IMR-90 (cell line): ENCODE measurements around the gene CERS6. TPM values are rescaled to one million over a fixed set of nuclear protein-coding genes. Genes with fewer than 3 reads are reported as not detected.

Experiments
- ATAC-seq: fragments of 200-7000 bp; cut with Tn5 transposase; 2 replicates; pipeline ENCODE4 v1.9.1; 2020; ENCODE audit warnings: low read depth, mild to moderate bottlenecking, moderate library complexity
- BruUV-seq: library from RNA; stranded (reverse); fragments of 400-500 nt; replicated peaks from 2 replicates; lab custom pipeline; 2021; lab: Mats Ljungman, UMichigan
- CTCF ChIA-PET: fragments of 300-600 bp; formaldehyde crosslinking; extraction: SDS; loops from one replicate; lab custom pipeline; 2021; ENCODE audit warnings: antibody characterized with exemption; lab: Yijun Ruan, JAX
- POLR2A ChIA-PET: fragments of 300-600 bp; sonication (Branson Sonifier 250); formaldehyde crosslinking; loops from one replicate; lab custom pipeline; 2022; ENCODE audit warnings: antibody characterized with exemption; ENCODE audit not compliant: unreplicated experiment; lab: Charles Lee
- DNase-seq: peaks from one replicate; pipeline ENCODE4 v3.0.0; 2013
- H2AFZ ChIP-seq: replicated peaks from 2 replicates; pipeline ENCODE3; 2013; ENCODE audit warnings: low read length, mild to moderate bottlenecking; ENCODE audit not compliant: poor library complexity
- H2AK5ac ChIP-seq: 2 replicates; pipeline ENCODE4 v1.6.1; 2013; ENCODE audit warnings: low read depth, low read length, inconsistent platforms
- H2AK9ac ChIP-seq: replicated peaks from 2 replicates; pipeline ENCODE3; 2013; ENCODE audit warnings: mild to moderate bottlenecking, low read depth, low read length, moderate library complexity; ENCODE audit not compliant: poor library complexity
- H2BK120ac ChIP-seq: 2 replicates; pipeline ENCODE4 v1.6.1; 2013; ENCODE audit warnings: low read depth, low read length, inconsistent platforms
- H2BK15ac ChIP-seq: 3 replicates; pipeline ENCODE4 v1.6.1; 2013; ENCODE audit warnings: low read depth, low read length, inconsistent platforms
- H2BK20ac ChIP-seq: 2 replicates; pipeline ENCODE4 v1.6.1; 2013; ENCODE audit warnings: low read depth, mild to moderate bottlenecking, inconsistent platforms, low read length, moderate library complexity
- H2BK5ac ChIP-seq: 2 replicates; pipeline ENCODE4 v1.6.1; 2013; ENCODE audit warnings: mild to moderate bottlenecking, low read depth, low read length, inconsistent platforms; ENCODE audit not compliant: poor library complexity, severe bottlenecking
- H3K14ac ChIP-seq: replicated peaks from 2 replicates; pipeline ENCODE4 v1.6.1; 2013; ENCODE audit warnings: low read depth, low read length, inconsistent platforms
- H3K18ac ChIP-seq: 2 replicates; pipeline ENCODE4 v1.6.1; 2013; ENCODE audit warnings: low read depth, low read length, control low read depth
- H3K23ac ChIP-seq: 2 replicates; pipeline ENCODE4 v1.6.1; 2013; ENCODE audit warnings: low read depth, low read length, inconsistent platforms
- H3K27ac ChIP-seq: 2 replicates; pipeline ENCODE4 v1.5.1; 2013; ENCODE audit warnings: mild to moderate bottlenecking, control low read depth, low read length; ENCODE audit not compliant: insufficient read depth
- H3K27me3 ChIP-seq: 2 replicates; pipeline ENCODE4 v1.6.1; 2013; ENCODE audit warnings: low read length; ENCODE audit not compliant: control insufficient read depth, insufficient read depth
- H3K36me3 ChIP-seq: 2 replicates; pipeline ENCODE4 v1.6.1; 2013; ENCODE audit warnings: low read length, mixed read lengths; ENCODE audit not compliant: control insufficient read depth, insufficient read depth
- H3K4ac ChIP-seq: 2 replicates; pipeline ENCODE4 v1.6.1; 2013; ENCODE audit warnings: low read depth, low read length, inconsistent platforms
- H3K4me1 ChIP-seq: 2 replicates; pipeline ENCODE4 v1.6.1; 2013; ENCODE audit warnings: low read length, mixed read lengths; ENCODE audit not compliant: control insufficient read depth, insufficient read depth
- H3K4me2 ChIP-seq: 2 replicates; pipeline ENCODE4 v1.6.1; 2013; ENCODE audit warnings: low read depth, mild to moderate bottlenecking, control low read depth, low read length, moderate library complexity
- H3K4me3 ChIP-seq: 2 replicates; pipeline ENCODE4 v1.5.1; 2013; ENCODE audit warnings: low read depth, mild to moderate bottlenecking, control low read depth, low read length, moderate library complexity; ENCODE audit not compliant: insufficient read depth
- H3K56ac ChIP-seq: 2 replicates; pipeline ENCODE4 v1.6.1; 2013; ENCODE audit warnings: low read length, inconsistent platforms; ENCODE audit not compliant: insufficient read depth; ENCODE audit errors: extremely low read depth
- H3K79me1 ChIP-seq, 2 experiments: 2 replicates each; pipeline ENCODE4 v1.6.1; 2013; ENCODE audit warnings: low read length in 2 of 2, inconsistent platforms in 1 of 2, low read depth in 1 of 2
- H3K9ac ChIP-seq: 2 replicates; pipeline ENCODE4 v1.6.1; 2013; ENCODE audit warnings: low read depth, low read length, control low read depth
- H3K9me1 ChIP-seq: 2 replicates; pipeline ENCODE4 v1.6.1; 2013; ENCODE audit warnings: low read length, inconsistent platforms; ENCODE audit not compliant: insufficient read depth
- H3K9me3 ChIP-seq: 2 replicates; pipeline ENCODE4 v1.6.1; 2013; ENCODE audit warnings: low read length; ENCODE audit not compliant: control insufficient read depth, insufficient read depth
- H4K20me1 ChIP-seq: 2 replicates; pipeline ENCODE4 v1.6.1; 2013; ENCODE audit warnings: low read length, inconsistent platforms; ENCODE audit not compliant: insufficient read depth
- H4K5ac ChIP-seq: 2 replicates; pipeline ENCODE4 v1.6.1; 2013; ENCODE audit warnings: mild to moderate bottlenecking, low read depth, low read length, control low read depth
- H4K8ac ChIP-seq, 2 experiments: 2 replicates each; pipeline ENCODE4 v1.6.1; 2013; ENCODE audit warnings: low read depth in 2 of 2, low read length in 2 of 2, control low read depth in 1 of 2, inconsistent platforms in 1 of 2
- H4K91ac ChIP-seq: 2 replicates; pipeline ENCODE4 v1.6.1; 2013; ENCODE audit warnings: low read depth, low read length, inconsistent platforms; ENCODE audit not compliant: insufficient read depth
- BHLHE40 ChIP-seq: fragments of 150-350 bp; IDR thresholded peaks from 2 replicates; pipeline ENCODE4 v1.6.1; 2016; ENCODE audit warnings: mild to moderate bottlenecking, low read depth, low read length
- CEBPB ChIP-seq: IDR thresholded peaks from 2 replicates; pipeline ENCODE4 v1.6.1; 2012; ENCODE audit warnings: low read depth, low read length, improper control_type of control experiment
- CHD1 ChIP-seq: IDR thresholded peaks from 2 replicates; pipeline ENCODE4 v1.6.1; 2012; ENCODE audit warnings: low read depth, low read length, improper control_type of control experiment
- CTCF ChIP-seq: conservative IDR thresholded peaks from 2 replicates; pipeline ENCODE4 v1.5.1; 2012; ENCODE audit warnings: mild to moderate bottlenecking, low read depth, low read length, improper control_type of control experiment
- ELK1 ChIP-seq: fragments of 150-350 bp; IDR thresholded peaks from 2 replicates; pipeline ENCODE4 v1.6.1; 2016; ENCODE audit warnings: low read depth, mild to moderate bottlenecking, low read length, moderate library complexity, borderline replicate concordance
- FOS ChIP-seq: fragments of 150-350 bp; IDR thresholded peaks from 2 replicates; pipeline ENCODE4 v1.6.1; 2016; ENCODE audit warnings: low read depth, low read length
- MAFK ChIP-seq: IDR thresholded peaks from 2 replicates; pipeline ENCODE4 v1.6.1; 2012; ENCODE audit warnings: low read depth, low read length, improper control_type of control experiment
- MAZ ChIP-seq: IDR thresholded peaks from 2 replicates; pipeline ENCODE4 v1.6.1; 2012; ENCODE audit warnings: low read depth, mild to moderate bottlenecking, low read length, improper control_type of control experiment, moderate library complexity, borderline replicate concordance
- MXI1 ChIP-seq: IDR thresholded peaks from 2 replicates; pipeline ENCODE4 v1.6.1; 2012; ENCODE audit warnings: low read depth, mild to moderate bottlenecking, low read length, moderate library complexity, borderline replicate concordance
- NFE2L2 ChIP-seq: fragments of 150-350 bp; IDR thresholded peaks from 2 replicates; pipeline ENCODE4 v1.6.1; 2016; ENCODE audit warnings: low read depth, mild to moderate bottlenecking, low read length
- POLR2A ChIP-seq: IDR thresholded peaks from 2 replicates; pipeline ENCODE4 v1.6.1; 2012; ENCODE audit warnings: mild to moderate bottlenecking, low read depth, low read length
- RAD21 ChIP-seq: IDR thresholded peaks from 2 replicates; pipeline ENCODE4 v1.6.1; 2012; ENCODE audit warnings: low read length, improper control_type of control experiment
- RCOR1 ChIP-seq: IDR thresholded peaks from 2 replicates; pipeline ENCODE4 v1.6.1; 2012; ENCODE audit warnings: mild to moderate bottlenecking, low read length, improper control_type of control experiment; ENCODE audit not compliant: insufficient replicate concordance
- RFX5 ChIP-seq: IDR thresholded peaks from 2 replicates; pipeline ENCODE4 v1.8.0; 2012; ENCODE audit warnings: low read depth, mild to moderate bottlenecking, low read length, moderate library complexity
- SMC3 ChIP-seq: fragments of 150-350 bp; IDR thresholded peaks from 2 replicates; pipeline ENCODE4 v1.6.1; 2016; ENCODE audit warnings: low read depth, mild to moderate bottlenecking, antibody characterized with exemption, low read length, moderate library complexity
- USF2 ChIP-seq: fragments of 150-350 bp; IDR thresholded peaks from 2 replicates; pipeline ENCODE4 v1.6.1; 2017; ENCODE audit warnings: mild to moderate bottlenecking, antibody characterized with exemption, low read length, low read depth
- dilution Hi-C: fragments of 300-500 bp; cut with HindIII; formaldehyde crosslinking; loops from one replicate; pipeline ENCODE4 v1.14.3; 2018; ENCODE audit warnings: low sequenced_read_pairs; ENCODE audit not compliant: unreplicated experiment
- in situ Hi-C: fragments of 300-500 bp; cut with MboI; formaldehyde crosslinking; loops from 3 replicates; pipeline ENCODE4 v1.14.3; 2019; ENCODE audit warnings: low sequenced_read_pairs, inconsistent platforms, mixed read lengths
- intact Hi-C: fragments of 100-400 bp; cut with micrococcal nuclease; formaldehyde crosslinking; loops from 2 replicates; pipeline ENCODE4 v1.10.0; 2022
- polyA plus RNA-seq, 3 experiments: library from polyadenylated mRNA; depleted of rRNA; stranded (reverse); fragments of >200 nt; gene quantifications; 2 replicates each; pipeline ENCODE4 v1.2.3, GENCODE V29; 2012; ENCODE audit warnings: low replicate concordance in 1 of 3
- total RNA-seq: library from RNA; depleted of rRNA; stranded (reverse); fragments of >200 nt; gene quantifications from 2 replicates; pipeline ENCODE4 v1.2.3, GENCODE V29; 2012

CERS6 gene
- total and polyA plus RNA-seq, 2 of the 4 experiments (the other 2 are of a cell fraction) = 2.1 to 5.7 TPM

- intact Hi-C loops = no loop called here
- Histone ChIP-seq H2BK120ac (no peak overlapping the region), H2BK20ac (no peak overlapping the region), H3K9ac (no peak overlapping the region), H3K9me3 (no peaks in the 10 kb centered on the region), H4K91ac (no peak overlapping the region), H3K4me2 (no peak overlapping the region), H2AK5ac (no peak overlapping the region), H2BK15ac (no peak overlapping the region), H3K79me1 (no peaks in the 10 kb centered on the region), H3K4me3 (no peak overlapping the region), H3K27me3 (no peaks in the 10 kb centered on the region), H3K4ac (no peak overlapping the region), H3K9me1 (no peaks in the 10 kb centered on the region), H2BK5ac (no peak overlapping the region), H3K23ac (no peak overlapping the region), H3K36me3 (no peaks in the 10 kb centered on the region), H2AK9ac (no peak overlapping the region), H3K56ac (no peak overlapping the region), H4K20me1 (no peaks in the 10 kb centered on the region), H2AFZ (no peak overlapping the region), H4K8ac (no peak overlapping the region), H3K18ac (no peak overlapping the region), H3K27ac (no peak overlapping the region), H4K5ac (no peak overlapping the region), H3K14ac (no peak overlapping the region), H3K4me1 (no peaks in the 10 kb centered on the region)
- POLR2A ChIA-PET = no interaction called here
- DNase-seq = peak; percentile 45
- TF ChIP-seq MXI1 (no peak), POLR2A (no peak), MAFK (no peak), CHD1 (no peak), CEBPB (no peak), SMC3 (no peak), MAZ (no peak), FOS (no peak), ELK1 (no peak), USF2 (no peak), RCOR1 (no peak), RAD21 (no peak), RFX5 (no peak), CTCF (no peak), BHLHE40 (no peak), NFE2L2 (no peak)
- BruUV-seq = no TSS peak
- dilution Hi-C loops = no loop called here
- ATAC-seq = no peak
- in situ Hi-C loops = no loop called here
- CTCF ChIA-PET = interaction anchor here (0.5 kb wide), 1 partner anchor 19 kb away, joined by 3 read pairs; no protein-coding TSS in a partner anchor
Observed at GRCh38 chr2:168669151-168669550, 213.1 kb downstream of the CERS6 start.
